HG03575 (cell line): ENCODE results near the gene KIRREL2.
"Not testable (repeated sequence)": the region's sequence is repeated elsewhere in the genome, so short reads cannot be mapped to it uniquely, and the experiment has no call there.

Experiments used
- ATAC-seq: cut with Tn5 transposase; IDR thresholded peaks from one replicate; pipeline ENCODE4 v1.9.1; 2021; ENCODE audit not compliant: unreplicated experiment, insufficient number of reproducible peaks, low FRiP score; ENCODE audit errors: extremely low read depth

KIRREL2 gene

DNA sequence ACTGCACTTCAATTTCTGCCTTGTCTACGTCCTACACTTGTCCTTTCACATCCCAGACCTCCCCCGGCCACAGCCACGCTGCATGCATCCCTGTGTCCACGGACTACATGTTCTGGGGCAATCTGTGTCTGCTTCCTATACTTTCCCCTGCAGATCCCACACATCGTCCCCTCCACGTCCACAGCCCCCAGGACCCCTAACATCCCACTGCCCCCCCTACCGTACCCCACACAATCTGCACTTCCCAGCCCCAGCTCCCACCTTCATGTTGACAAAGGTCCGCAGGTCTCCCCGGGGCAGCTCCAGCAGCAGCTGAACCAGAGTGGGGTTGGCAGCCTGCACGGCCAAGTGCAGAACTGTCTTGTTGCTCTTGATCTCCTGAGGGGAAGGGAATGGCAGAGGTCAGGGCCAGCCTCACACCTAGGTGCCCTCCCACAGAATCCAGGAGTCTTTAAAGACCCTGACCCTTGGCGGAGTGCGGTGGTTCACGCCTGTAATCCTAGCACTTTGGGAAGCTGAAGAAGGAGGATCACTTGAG, 33.5 kb downstream of the KIRREL2 start:
- no peak for ATAC-seq

DNA sequence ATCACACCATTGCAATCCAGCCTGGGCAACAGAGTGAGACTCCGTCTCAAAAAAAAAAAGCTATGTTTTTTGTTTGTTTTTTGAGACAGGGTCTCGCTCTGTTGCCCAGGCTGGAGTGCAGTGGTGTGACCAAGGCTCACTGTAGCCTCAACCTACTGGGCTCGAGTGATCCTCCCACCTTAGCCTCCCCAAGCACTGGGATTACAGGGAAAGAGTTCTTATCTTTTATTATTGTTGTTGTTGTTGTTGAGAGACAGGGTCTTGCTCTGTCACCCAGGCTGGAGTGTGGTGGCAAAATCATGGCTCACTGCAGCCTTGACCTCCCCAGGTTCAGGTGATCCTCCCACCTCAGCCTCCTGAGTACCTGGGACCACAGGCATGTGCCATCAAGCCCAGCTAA, 35.1 kb downstream of the KIRREL2 start:
- ATAC-seq, result not testable (repeated sequence)

DNA sequence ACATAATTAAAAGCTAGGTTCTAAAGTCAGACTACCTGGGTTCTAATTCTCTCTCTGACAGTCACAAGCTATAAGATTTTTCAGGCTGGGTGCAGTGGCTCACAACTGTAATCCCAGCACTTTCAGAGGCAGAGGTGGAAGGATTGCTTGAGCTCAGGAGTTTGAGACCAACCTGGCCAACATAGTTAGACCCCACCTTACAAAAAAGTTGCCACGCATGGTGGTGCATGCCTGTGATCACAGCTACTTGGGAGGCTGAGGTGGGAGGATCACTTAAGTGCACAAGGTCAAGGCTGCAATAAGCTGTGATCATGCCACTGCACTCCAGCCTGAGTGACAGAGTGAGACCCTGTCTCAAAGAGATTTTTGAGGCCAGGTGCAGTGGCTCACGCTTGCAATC, 37.6 kb downstream of the KIRREL2 start:
- ATAC-seq, result no peak

DNA sequence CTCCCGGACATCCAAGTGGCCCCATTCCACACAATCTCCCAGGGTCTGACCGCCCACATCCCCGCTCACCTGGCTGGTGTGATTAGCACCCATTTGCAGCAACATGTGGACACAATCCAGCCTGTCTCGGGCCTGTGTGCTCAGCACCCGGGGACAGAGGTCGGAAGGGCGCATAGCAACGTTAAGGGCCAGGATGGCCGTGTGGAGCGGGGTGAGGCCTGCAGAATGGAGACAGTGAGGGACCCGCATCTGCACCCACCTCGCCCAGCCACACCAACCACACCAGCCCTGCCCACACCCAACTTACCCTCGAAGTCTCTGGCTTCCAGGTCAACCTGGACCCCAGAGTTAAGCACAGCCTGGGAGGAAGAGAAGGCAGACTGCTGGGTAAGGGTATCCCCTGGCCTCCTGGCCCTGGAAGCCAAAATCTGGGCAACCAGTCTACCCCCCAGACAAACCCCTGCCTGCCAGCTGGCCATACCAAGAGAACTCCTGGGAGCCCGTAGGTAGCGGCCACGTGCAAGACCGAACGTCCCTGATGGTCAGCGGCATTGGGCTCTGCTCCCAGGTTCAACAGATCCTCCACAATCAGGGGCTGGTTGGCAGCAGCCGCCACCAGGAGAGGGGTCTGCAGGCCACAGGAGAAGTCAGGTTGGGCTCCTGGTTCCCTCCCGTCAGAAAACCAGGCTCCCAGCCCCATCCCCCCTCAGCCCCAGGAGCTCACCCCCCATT, 39.4 kb downstream of the KIRREL2 start:
- ATAC-seq, result no peak

DNA sequence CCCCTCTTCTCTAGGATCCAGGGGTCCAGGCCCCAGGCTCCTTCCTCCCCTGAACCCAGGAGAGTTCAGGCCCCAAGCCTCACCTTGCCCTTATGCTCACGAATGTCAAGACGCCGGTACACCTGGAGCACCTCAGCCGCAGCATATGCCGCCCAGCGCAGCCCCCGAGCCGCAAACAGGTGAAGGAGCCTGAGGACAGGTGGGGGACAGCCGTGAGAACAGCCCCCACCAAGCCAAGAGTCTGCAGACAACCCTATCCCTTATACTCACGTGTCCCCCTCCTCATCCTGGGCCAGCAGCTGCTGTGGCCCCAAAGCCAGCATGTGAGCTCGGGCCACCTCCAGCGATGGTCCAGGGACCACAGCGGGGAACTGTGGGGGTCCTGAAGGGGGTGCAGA, 39.9 kb downstream of the KIRREL2 start:
- no peak for ATAC-seq

DNA sequence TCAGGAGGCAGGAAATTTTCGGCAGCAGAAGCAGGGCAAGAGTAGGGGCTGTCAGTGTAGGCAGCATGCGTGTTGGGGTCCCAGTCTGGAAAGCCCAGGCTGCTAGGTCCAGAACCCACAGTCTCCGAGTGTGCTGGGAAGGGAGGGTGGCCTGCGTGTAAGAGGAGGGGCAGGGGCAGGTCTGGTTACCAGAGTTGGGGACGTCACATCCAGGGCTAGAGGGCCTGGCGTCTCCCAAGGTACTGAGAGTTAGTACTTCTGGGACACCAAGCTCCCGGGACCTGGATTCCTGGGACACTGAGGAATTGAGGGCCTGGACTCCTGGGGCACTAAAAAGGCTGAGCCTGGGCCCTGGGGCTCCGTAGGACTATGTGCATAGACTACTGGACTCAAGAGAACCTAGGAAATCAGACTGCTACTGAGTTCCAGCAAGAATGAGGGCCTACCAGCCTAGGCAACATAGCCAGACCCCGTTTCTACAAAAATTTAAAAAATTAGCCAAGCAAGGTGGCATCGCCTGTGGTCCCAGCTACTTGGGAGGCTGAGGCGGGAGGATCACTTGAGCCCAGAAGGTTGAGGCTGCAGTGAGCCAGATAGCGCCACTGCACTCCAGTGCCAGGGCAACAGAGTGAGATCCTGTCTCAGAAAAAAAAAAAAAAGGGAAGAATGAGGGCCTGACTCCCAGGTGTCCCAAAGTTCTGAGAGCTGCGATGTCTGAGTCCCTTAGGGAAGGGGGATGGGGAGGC, 41.2 kb downstream of the KIRREL2 start:
- no peak for ATAC-seq

DNA sequence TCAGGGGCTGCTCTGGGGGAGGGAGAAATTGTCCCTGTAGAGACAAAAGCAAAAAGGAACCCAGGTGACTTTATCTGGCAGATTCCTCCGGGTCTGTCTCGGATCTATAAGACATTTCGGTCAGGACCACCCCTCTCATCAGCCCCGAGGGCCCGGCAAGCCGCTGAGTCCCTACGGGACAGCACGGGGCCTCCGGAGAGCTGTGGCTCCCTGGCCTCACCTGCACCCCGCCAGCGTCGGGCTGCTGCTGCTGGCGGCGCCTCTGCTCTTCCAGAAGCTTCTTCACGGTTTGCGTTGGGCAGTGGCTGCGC, 41.7 kb downstream of the KIRREL2 start:
- ATAC-seq, result no peak

DNA sequence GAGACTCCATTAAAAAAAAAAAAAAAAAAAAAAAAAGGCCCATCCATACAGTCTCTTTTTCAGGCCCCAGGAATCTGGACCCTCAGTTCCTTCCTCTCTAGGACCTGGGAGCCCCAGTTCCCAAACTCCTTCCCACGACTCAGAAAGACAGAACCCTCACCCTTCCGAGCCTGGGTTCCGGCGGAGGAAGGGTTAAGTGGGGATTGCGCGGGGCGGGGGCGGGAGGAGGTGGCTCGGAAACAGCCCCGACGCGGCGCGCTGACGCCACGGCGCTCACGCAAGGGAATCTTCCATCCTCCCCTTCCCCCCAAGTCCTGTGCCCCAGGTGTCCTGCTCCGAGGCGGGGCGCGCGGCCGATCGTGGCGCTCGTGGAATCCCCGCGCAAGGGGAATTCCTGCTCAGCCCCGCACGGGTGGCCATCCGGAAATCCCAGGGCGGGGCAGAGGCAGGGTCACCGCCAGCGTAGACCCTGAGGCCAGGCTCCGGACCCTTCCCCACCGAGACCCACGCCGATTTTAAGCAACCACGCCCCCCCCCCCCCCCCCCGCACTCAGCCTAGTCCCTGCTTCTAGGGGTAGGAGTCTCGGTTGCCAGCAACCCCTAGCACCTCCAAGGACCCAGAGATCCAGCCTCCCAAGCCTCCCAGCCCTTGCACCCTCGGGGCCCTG, 43.0 kb downstream of the KIRREL2 start:
- ATAC-seq, result no peak

DNA sequence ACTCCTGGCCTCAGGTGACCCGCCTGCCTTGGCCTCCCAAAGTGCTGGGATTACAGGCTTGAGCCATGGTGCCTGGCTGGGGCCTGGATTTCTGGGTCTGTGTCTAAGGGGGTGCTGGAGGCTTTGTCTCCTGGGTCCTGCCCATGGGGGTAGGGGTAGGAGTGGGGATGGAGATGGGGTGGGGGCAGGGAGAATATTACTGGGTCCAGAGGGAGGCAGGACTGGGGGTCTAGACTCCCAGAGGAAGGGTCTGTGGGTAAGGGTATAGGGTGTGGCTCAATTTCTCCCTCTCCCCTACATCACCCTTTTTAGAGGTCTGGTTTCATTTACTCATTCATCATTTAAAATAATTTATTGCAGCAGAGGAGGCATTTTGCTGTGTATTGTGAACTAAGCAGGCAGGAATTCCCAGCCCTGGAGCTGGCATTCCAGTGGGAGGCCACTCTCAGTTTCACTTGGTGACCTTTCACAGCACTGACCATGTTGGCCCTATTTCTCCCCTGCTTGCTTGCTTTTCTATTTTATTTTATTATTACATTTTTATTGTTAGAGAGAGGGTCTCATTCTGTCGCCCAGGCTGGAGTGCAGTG, 44.4 kb downstream of the KIRREL2 start:
- no peak for ATAC-seq

DNA sequence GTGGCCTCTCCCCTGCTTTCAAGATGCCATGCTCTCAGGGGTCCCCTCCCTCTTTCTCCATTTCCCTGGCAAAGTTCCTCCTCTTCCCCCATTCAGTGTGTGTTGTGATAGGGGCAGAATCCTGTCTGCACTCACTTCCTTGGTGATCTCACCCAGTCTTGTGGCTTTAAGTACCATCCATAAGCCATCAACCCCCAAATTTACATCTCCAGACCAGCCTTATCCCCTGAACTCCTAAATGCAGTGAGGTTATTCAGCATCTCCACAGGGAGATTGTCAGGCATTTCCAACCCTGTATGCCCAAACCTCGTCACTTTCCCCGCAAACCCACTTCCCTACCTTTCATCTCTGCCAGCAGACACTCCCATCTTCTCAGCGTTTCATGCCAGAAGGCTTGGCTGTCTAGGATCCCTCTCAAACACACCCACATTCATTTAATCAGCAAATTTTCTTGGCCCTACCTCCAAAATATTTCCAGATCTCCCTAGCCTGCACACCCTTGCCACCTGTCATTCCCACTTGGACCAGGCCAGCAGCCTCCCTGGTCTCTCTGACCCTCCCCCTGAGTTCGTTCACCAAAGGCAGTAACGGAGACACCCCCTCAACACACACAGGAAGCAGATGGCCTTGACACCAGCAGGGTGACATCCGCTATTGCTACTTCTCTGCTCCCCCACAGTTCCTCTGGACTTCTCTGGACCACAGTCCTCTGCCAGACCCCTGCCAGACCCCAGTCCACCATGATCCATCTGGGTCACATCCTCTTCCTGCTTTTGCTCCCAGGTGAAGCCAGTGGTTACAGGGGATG, 45.3 kb downstream of the KIRREL2 start, which contains the start of gene HCST:
HCST (plus strand) TSS at position 676 of the 808 bp plus-strand sequence; CDS start at position 741, 65 bp downstream.
- no peak for ATAC-seq

DNA sequence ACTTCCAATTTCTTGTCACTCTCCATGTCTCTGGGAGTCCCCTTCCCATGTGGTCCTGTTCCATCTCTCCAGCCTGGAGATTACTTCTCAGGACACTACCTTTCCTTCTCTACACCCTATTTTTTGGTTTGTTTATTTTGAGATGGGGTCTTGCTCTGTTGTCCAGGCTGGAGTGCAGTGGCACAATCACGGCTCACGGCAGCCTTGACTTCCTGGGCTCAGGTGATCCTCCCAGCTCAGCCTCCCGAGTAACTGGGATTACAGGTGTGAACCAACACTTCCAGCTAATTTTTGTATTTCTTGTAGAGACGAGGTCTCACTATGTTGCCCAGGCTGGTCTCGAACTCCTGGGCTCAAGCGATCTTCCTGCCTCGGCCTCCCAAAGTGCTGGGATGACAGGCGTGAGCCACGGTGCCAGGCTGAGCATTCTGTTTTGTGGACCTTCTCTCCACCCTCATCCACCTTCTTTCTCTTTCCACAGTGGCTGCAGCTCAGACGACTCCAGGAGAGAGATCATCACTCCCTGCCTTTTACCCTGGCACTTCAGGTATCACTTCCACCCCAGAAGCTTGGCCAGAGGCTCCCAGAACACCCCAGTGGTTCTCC, 46.3 kb downstream of the KIRREL2 start:
- no peak for ATAC-seq

DNA sequence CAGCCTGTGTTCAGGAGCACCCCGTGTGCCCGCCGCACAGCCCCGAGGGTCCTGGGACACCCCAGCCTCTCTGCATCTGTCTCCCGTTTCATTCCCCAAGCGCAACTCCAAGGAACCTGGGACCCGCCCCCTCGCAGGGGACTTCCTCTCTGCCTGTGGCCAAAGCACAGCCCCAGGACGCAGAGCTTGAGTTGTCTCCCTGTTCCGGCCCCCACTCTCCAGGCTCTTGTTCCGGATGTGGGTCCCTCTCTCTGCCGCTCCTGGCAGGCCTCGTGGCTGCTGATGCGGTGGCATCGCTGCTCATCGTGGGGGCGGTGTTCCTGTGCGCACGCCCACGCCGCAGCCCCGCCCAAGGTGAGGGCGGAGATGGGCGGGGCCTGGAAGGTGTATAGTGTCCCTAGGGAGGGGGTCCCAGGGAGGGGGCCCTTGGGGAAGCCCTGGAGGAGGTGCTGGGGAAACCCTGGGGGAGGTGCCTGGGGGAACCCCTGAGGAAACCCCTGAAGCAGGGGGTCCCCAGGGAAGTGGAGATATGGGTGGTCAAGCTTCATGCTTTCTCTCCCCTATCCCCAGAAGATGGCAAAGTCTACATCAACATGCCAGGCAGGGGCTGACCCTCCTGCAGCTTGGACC, 47.0 kb downstream of the KIRREL2 start:
- ATAC-seq, result peak; percentile 33

DNA sequence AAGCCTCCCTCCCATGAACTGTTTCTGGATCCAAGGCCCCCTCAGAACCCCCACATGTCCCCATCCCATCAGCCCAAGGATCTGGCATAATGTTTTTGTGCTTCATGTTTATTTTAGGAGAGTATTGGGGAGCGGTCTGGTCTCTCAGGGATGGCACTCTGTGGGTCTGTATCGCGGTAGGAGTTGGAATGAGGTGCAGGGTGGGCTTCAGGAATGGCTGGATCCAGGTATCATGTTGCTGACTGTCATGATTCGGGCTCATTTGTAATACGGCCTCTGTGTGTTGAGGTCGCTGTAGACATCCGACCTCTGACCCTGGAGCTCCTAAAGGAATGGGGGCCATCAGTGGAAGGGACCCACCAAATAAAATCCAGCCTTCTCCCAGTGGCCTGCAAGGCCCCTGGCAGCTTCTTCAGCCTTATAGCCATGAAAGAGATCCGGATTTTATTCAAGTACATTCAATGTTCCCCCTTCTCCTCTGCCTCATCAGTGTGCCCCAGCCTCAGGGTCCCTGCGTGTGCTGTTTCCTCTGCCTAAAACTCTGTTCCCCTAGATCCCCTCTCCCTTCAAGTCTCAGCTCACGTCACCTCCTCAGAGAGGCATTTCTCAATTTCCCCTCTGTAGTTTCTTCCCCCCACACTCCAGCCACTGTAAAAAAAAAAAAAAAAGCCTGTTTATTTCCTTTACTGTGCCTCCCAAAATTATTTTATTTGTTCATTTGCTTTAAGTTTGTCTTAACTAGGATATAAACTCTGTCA, 47.8 kb downstream of the KIRREL2 start:
- ATAC-seq, result no peak

DNA sequence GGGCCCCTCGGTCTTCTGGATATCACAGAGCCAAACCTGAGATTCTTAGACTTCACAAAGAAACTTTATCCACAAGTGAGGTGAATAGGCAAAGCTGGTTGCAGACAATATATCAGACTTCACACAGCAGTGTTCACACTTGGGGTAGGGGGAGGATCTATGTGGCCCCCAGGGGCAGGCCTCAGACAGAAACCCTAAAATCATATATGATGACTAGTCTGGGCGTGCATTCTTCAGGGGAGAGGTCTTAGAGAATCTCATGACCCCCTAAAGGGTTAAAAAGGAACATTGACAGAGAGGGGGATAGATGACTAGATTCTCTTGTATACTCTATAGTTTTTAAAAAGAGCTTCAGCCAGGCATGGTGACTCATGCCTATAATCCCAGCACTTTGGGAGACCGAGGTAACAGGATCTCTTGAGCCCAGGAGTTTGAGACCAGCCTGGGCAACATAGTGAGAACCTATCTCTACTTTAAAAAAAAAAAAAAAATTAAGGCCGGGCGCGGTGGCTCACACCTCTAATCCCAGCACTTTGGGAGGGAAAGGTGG, 48.5 kb downstream of the KIRREL2 start:
- ATAC-seq, result no peak

DNA sequence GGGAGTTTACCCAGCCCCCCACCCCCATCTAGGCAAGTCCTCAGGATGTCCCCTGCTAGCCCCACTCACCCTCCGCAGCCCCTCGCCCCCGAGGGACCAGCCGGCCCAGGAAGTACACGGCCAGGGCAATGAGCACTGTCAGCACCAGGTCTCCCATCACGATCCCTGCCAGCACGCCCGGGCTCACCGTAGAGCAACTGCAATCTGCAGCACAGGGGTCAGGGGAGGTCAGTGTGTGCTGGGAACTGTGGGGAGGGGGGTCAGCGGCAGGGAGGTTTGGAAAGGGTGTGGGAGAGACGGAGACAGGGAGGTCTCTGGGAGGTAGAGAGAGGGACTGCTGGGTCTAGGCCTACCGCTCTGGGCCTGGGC, 50.6 kb downstream of the KIRREL2 start:
- no peak for ATAC-seq

DNA sequence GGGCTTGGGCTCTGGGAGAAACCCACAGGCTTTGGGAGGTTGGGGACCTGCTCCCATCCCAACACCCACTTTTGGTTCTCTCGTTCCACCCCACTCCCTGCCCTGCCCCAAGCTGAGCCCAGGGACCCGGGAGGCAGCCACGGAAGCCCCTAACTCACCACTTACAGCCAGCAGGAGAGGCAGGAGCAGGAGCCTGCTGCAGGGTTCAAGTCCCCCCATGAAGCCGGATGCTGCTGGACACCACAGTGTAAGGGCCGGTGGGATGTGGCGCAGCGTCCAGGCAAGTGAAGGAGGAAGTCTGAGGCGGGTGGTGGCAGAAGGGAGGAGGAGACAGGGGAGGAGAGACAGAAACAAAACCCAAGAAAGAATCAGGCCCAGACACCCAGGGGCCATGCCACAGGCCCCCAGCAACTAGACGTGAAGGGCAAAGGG, 51.3 kb downstream of the KIRREL2 start, which contains the start of gene TYROBP:
TYROBP (minus strand) TSS at position 286 of the 432 bp plus-strand sequence; CDS start at position 219, 67 bp downstream.
- ATAC-seq, result no peak
